Hepatic stellate cell (primary cell): ENCODE data around the gene ATG4D.

Source experiments
- DNase-seq: peaks from one replicate; pipeline ENCODE4 v3.0.0; 2011; ENCODE audit warnings: low spot score

The ATG4D gene

DNA sequence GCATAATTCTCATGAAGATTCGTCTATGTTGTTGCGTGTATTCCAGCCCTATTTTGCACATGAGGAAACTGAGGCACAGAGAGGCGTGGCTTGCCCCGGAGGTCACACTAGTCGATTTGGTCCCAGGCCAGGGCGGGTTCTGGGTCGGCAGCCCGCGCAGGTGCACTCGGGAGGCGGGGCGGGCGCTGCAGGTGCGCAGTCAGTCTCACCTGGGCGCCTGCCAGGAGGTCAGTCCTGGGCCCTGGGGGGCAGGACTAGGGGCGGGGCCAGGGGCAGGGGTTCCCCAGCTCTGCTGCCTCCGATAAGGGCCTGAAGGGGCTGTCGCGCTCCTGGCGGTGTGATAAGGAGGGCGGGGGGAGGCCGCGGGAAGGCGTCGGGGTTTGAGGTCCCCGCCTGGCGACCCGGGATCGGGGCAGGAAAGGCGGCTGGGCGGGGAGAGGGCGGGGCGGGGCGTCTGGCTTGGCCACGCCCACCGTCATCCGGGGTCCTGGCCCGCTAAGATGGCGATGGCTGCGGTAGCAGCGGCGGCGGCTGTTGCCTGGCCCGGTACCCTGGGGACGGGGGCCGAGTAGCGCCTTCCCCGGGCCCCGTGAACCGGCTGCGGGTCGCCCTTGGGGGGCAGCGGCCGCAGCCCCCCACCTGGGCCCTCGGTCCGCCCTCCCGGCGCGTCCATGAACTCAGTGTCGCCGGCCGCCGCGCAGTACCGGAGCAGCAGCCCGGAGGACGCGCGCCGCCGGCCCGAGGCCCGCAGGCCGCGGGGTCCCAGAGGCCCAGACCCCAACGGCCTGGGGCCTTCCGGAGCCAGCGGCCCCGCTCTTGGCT is at the start of gene ATG4D:
TSS of gene ATG4D (plus strand) at position 485 of the 822 bp plus-strand sequence. CDS start at position 672, 187 bp downstream.
- DNase-seq: peak; percentile 97

DNA sequence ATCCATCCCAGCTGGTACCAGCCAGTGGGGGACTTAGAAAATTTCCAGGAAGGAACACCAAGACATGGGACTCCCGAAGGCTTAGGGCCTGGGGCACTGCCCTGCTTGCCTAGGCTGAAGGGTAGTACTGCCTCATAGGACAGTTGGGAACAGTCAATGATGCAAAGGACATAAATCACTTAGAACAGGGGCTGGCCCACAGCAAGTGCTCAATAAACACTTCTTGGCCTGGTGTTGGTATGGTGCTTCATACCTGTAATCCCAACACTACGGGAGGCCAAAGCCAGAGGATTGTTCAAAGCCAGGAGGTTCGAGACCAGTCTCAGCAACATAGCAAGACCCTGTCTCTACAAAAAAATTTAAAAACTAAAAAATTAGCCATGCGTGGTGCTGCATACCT is 46.3 kb upstream of the ATG4D start:
- DNase-seq: no peak

DNA sequence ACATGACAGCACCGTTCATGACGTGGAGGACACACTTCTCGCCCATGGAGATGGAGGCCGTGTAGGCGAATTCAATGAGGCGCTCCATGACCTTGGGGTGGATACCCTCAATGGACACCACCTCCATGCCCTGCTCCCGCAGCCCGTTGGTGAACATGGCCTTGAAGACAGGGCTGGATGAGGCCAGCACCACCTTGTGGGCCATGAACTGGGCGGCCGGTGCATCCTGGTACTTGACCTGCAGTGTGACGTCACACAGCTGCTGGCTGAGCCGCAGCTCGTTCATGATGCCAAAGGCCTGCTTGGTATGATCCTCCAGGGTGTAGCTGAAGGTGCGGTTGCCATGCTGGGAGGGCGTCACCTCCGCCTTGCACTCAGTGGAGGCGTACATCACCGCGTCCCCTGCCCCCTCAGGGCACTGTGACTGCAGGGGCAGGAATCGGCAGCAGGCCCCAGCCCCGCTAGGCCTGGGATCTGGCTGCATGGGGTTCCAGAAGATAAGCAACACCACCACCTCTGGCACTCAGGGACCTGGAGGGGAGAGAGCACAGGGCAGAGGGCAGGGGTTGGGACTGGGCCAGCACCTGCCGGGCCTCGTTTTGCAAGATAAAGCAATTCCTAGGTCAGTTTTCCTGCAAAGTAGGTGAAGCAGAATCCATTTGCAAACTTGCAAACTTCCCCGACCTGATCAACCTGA is 44.0 kb upstream of the ATG4D start:
- no peak for DNase-seq

DNA sequence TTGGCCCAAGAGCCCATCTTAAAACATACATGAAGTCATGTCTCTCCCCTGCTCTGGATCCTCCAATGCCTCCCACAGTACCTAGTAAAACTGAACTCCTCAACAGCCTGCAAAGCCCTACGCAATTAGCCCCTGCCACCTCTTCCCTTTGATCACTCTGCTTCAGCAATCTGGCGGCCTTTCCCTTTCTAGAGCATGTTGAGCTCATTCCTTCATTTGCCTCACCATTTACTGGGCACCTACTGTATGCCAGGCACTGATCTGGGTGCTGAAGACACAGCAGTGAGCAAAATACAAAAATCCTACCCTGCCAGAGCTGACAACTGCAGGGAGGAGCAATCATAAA is 43.5 kb upstream of the ATG4D start:
- DNase-seq: no peak

DNA sequence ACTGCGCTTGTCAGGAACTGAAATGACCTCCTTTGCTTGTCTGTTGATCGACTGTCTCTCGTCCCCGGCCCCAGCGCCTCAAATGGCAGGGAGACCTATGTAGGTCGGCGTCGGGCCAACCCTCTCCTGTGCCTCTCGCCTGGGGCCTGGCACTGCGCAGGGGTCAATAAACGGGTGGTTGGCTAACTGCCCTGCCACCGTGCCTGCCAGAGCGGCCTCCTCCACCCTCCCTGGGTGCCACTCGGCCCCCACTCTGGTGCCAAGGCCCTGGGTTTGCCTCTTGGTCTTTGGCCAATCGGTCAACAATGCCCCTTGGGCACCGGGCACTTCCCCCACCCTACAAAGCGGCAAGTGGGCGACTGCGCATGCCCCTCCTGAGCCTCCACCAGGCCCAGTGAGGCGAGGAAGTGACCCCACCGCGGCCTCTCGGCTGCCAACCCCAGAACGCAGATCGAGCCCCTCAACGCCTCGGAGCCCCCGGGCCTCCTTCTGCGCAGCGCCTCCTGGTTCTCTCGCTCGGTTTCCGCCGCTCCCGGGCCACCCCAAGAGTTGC is 41.7 kb upstream of the ATG4D start:
- DNase-seq: peak; percentile 75

DNA sequence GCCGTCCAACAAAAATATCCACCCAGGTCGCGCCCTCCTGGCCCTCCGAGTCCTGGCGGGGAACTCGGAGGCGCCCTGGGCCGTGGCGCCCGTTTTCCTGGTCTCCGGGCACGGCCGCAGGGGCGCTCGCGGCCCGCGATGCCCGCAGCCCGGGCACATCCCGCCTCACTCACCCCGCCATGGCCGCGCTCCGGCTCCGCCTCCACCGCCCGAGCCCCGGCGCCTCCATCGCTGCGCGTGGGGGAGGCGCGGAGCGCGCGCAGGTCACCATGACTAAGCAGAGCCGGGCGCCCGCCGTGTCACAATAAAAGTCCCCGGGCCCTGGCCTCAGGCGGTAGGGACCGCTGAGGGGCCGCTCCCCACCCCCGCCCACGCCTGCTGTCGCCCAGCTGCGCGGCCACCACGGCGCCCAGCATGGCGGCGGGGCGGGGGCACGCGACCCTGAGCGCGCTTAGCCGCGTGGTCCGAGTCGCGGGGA is 41.1 kb upstream of the ATG4D start:
- peak; percentile 99 for DNase-seq

DNA sequence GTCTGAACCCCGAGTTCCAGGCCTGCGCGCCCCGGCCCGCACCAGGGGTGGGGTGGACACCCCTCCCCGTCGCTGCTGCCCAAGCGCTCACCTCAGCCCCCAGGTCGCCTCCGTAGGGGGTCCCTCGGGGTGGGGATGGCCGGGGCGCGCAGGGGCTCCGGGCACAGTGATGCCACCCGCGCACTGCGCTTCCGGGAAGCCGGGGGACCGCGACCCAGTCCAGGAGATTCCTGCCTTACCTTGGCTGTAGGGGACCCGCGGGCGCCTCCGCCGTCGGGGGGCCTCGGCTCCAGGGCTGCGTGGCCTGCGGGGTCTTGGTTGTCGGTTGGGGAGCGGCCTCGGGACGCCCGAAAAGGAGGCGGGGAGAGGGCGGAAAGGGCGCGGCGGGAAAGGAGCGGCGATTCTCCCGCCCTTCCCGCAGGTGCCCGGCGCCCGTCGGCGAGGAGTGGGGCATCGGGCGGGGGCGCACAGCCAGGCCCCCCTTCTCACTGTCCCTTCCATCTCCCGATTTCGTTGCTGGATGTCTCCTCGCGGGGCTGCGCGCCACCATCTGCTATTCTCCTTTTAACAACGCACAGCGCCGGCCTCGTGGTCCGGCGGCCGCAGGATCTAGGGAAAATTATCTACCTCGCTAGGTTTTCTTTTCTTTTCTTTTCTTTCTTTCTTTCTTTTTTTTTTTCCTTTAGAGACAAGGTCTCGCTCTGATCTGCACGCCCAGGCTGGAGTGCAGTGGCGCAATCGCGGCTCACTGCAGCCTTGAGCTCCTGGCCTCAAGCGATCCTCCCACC is 40.5 kb upstream of the ATG4D start, which contains the start of gene KEAP1:
TSS of gene KEAP1 (minus strand) at position 355 of the 788 bp plus-strand sequence. CDS start 3,323 bp downstream, outside the sequence.
- DNase-seq: peak; percentile 50

DNA sequence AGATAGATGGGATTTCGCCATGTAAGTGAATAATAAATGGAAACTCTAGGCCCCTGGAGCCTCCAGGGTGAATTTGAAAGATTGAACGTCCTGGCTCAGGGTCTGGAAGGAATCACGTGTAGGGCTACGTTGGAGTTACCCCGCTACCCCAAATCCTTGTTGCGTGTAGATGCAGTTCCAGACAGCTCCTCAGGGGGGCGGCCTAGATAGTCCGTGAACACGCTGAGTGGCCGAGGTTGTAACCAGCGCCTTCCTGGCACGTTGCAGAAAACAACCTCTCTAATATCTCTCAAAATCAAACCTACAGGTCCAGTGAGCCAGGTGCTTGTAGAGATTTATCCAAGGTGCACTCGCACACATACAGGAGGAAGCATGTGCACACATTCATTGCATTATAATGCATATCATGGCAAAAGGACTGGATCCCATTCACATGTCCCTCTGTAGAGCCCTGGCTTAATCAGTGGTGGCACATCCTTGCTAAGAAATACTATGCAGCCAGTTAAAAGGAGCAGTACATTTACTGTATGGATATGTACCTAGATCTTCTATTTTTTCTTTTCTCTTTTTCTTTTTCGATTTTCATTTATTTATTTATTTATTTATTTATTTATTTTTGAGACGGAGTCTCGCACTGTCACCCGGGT is 38.0 kb upstream of the ATG4D start:
- DNase-seq: peak; percentile 66

DNA sequence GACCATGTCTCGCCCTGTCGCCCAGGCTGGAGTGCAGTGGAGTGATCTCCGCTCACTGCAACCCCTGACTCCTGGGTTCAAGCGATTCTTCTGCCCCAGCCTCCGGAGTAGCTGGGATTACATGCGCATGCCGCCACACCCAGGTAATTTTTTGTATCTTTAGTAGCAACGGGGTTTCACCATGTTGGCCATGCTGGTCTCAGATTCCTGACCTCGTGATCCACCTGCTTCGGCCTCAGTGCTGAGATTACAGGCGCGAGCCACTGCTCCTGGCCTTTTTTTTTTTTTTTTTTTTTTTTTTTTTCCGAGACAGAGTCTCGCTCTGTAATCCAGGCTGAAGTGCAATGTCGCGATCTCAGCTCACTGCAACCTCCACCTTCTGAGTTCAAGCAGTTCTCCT is 35.7 kb upstream of the ATG4D start:
- DNase-seq: no peak

DNA sequence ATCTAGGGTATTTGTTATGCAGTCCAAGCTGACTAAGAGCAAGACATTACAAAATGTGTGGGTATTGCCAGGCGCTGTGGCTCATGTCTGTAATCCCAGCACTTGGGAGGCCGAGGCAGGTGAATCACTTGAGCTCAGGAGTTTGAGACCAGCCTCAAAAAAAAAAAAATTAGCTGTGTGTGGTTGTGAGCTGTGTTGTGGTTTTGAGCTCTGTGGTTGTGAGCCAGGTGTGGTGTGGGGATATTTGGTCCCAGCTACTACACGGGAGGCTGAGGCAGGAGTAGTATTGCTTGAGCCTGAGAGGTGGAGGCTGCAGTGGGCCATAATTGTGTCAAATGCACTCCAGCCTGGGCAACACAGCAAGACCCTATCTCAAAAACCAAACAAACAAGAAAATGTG is 35.0 kb upstream of the ATG4D start:
- DNase-seq: no peak

DNA sequence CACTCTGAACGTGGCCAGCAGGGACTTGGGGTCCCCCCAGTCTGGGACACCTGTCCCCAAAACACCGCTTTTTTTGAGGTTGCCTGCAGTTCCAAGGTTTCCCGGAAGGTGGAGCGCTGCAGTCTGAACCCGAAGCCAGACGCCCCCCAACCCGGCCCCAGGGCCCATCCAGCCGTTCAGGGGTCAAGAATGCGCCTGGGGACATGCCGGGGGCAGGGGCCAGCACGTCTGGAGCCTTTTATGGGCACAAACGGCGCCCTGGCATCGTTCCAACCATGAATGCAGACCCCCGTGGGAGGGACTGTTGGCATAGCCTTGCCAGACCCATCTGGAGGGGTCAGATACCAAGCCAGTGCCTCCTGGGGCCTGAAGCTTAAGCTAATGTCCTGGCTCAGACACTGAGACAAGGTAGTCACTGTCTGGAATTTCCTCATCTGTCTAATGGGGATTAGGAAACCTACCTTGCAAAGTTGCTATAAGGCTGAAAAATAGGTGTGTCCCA is 33.4 kb upstream of the ATG4D start:
- DNase-seq: no peak

DNA sequence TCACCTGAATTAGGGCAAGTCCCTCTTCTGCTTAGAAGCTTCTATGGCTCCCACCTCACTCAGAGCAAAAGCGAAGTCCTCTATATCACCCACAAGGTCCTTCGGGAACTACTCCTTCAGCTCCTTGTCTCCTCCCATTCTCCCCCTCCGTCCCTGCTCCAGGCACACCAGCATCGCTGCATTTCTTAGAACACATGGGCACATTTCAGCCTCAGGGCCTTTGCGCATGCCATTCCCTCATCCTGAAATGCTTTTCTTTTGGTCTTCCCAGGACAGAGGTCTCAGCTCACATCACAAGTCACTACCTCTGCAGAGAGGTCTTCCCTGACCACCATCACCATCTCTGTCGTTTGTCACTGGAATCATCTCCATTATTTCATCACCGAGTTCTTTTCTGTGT is 30.5 kb upstream of the ATG4D start:
- no peak for DNase-seq

DNA sequence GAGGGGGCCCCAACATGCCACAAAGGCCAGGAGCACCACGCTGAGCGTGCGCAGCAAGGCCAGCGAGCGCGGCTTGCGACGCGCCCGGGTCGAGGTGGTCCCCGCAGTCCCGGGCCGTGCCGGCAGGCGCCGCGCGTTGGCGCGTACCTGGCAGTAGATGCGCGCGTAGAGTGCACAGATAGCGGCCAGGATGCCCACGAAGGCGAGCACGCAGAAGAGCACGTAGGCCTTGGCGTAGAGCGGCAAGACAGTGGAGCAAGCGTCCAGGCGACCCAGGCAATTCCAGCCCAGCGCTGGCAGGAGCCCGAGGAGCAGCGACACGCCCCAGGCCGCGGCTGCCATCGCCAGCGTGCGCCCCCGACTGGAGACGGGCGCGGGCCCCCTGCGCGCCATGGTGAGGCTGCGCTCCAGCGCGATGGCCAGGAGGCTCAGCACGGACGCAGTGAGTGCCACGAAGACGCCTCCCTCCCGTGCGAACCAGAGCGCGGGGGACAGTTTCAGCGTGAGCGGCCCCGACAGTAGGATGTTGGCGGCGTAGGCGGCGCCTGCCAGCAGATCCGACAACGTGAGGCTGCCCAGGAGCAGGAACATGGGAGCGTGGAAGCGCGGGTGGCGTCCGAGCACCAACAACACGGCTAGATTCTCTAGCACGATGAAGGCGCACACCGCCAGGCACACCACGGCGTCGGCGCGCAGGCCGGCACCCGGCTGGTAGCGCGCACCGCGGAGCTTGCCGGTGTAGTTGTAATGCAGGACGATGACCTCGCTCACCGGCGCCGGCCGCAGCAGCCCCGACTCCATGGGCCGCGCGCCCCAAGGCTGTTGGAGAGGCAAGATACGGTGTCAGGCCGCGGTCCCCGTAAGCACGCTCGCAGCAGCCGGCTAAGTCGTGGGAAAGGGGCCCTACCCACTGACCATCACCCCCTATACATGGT is 29.2 kb upstream of the ATG4D start:
- no peak for DNase-seq

DNA sequence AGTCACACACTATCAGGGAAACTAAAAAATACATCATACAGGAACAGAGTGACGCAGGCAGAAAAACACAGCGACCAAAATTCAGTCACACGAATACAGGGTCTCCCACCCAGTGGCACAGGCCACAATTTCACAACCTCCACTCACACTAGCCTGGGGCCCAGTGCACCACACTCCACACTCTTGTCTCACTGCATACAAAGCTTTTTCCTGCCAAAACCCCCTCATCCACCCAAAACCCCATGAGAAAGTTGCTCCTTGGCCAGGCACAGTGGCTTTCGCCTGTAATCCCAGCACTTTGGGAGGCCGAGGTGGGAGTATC is 27.7 kb upstream of the ATG4D start:
- DNase-seq: no peak

DNA sequence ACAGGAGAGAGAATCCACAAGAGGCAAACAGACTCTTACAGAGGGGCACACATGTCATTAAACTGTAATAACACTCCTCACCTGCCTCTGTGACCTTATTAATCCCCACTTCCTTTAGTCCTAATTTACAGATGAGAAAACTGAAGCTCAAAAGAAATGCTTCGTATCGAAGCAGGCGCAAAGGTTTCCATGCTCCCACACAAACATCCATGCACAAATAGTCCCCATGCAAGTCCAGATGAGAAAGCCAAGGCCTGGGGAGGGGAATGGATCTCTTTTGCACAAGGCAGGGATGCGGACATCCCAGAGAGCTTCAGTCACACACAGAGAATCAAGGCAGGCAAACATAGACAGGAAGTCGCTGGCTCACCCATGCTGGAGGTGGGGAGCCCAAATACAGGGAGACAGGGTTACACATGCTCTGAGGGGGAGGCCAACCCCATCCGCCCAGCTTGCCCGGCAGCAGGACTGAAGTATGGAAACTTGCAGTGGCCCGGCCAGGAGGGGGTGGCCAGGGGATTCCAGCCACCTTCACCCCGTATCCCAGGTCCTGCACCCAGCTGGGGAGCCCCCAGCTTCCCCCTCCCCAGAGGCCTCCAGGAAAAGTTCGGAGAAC is 26.9 kb upstream of the ATG4D start:
- DNase-seq: peak; percentile 83

DNA sequence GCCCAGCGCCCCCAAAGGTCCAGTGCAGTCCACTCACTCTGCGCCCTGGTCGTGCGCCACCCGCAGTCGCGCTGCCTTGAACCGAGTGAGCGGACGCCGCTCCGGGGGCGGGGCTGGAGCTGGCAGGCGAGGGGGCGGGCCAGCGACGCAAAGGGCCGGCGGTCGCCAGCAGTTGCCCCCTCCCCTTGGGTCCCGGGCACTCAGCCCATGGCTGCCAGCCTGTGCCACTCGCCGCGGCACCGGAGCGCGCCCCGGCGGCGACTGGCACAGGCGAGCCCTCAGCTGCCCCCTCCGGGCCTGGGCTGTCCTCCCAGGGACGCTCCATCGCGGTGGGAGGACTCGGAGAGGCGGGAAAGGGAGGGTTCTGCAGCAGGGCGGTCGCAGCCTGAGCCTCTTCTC is 26.3 kb upstream of the ATG4D start, which contains the start of gene S1PR5:
TSS of gene S1PR5 (minus strand) at position 87 of the 399 bp plus-strand sequence. CDS start 2,436 bp downstream, outside the sequence.
- DNase-seq: peak; percentile 70

DNA sequence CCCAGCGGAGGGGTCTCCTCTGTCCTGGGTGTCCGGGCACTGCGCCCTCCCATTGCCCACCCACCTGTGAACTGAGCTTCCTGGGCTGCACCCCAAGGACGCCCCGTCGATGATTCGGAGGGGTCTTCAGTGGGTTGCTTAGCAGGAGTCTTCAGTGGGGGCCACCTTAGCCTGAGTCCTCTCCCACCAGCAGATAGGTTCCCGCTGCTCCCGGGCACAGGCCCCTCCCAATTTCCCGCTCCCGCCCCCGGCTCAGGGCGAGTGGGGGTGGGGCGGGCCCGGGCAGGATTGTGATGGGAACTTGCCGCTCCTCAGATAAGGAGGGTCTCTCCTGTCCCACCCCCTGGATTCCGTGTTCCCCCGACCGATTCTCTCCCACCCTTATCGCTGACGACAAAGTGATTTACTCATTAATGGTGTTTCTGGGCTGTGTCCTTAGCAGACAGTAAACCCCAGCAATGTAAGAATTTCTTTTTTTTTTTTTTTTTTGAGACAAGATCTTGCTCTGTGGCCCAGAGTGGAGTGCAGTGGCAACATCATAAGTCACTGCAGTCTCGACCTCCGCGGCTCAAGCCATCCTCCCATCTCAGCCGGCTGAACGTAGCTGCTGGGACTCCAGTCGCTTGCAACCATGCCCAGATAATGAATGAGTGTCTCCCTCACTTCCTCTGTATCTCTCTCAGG is 25.8 kb upstream of the ATG4D start:
- peak; percentile 83 for DNase-seq

DNA sequence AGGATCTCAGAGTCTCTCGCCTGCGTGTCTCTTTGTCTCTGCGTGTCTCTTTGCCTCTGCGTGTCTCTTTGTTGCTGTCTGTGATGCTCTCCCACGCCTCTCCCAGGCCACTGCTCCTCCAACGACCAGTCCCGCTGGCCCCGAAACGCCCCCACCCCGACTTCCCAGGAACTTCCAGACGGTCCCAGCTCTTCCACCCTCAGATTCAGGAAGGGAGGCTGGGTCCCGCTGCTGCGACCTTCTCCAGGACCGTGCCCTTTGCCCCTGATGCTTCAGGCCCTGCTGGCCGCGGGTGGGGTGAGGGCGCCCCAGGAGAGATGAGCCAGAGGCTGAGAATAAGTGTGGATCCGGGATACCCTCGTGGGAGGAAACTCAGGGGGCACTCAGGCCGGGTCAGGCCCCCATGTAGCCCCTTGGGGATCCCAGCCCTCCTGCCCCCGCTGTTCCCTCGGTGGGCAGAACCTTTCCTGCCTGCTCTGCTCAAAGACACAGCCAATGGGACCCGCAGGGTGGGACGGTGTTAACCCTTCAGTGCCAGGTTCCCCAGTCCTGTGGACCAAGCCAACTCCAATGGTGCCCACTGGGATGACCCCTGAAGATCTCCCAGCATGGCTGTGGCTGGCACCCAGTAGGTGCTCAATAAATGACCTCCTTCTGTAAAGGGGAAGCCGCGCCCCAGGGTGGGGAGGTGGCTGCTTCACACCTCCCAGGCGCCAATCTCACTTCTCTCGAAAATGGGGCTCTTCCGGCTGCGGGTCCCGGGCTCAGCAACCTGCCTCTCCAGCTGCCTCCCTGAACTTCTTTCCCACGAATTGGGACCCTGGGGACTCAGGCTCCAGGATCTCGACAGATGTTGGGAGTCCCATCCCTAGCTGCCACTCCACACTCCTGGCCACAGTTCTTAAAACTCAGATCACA is 25.0 kb upstream of the ATG4D start:
- no peak for DNase-seq
